Germinal center (tissue), 1 donor: ENCODE measurements around the gene TPTE2.
A peak's percentile ranks its signal among the peaks of the same experiment; 100 is the strongest.
"Not testable (repeated sequence)": the region's sequence is repeated elsewhere in the genome, so short reads cannot be mapped to it uniquely, and the experiment has no call there.

ENCODE experiments used
- DNase-seq: peaks from one replicate; pipeline ENCODE4 v3.0.0; 2012; ENCODE audit warnings: mixed read lengths, low spot score

Gene TPTE2

GRCh38 chr13:19567820-19568534, 6.6 kb upstream of the TPTE2 start:
- peak; percentile 18 for DNase-seq

- DNase-seq, result no peak
Observed at GRCh38 chr13:19561585-19561984, 253 bp upstream of the TPTE2 start.

- DNase-seq, result not testable (repeated sequence)
Observed at GRCh38 chr13:19560672-19561071, 660 bp downstream of the TPTE2 start.

- not testable (repeated sequence) for DNase-seq
Observed at GRCh38 chr13:19559739-19560138, 1.6 kb downstream of the TPTE2 start.

GRCh38 chr13:19557287-19557686, 4.0 kb downstream of the TPTE2 start:
- DNase-seq, result not testable (repeated sequence)

GRCh38 chr13:19549245-19549644, 12.1 kb downstream of the TPTE2 start:
- not testable (repeated sequence) for DNase-seq

- DNase-seq, result not testable (repeated sequence)
Observed at GRCh38 chr13:19525634-19526033, 35.7 kb downstream of the TPTE2 start.

GRCh38 chr13:19519049-19519448, 42.3 kb downstream of the TPTE2 start:
- no peak for DNase-seq

GRCh38 chr13:19507623-19508022, 53.7 kb downstream of the TPTE2 start:
- not testable (repeated sequence) for DNase-seq

GRCh38 chr13:19460126-19460525, 101.2 kb downstream of the TPTE2 start:
- DNase-seq, result not testable (repeated sequence)

- DNase-seq, result not testable (repeated sequence)
Observed at GRCh38 chr13:19439056-19439686, 122.2 kb downstream of the TPTE2 start.

- DNase-seq, result not testable (repeated sequence)
Observed at GRCh38 chr13:19437780-19438179, 123.6 kb downstream of the TPTE2 start.

GRCh38 chr13:19422236-19422635, 139.1 kb downstream of the TPTE2 start:
- not testable (repeated sequence) for DNase-seq

- DNase-seq, result not testable (repeated sequence)
Observed at GRCh38 chr13:19412494-19412893, 148.8 kb downstream of the TPTE2 start.

GRCh38 chr13:19382746-19383511, 178.4 kb downstream of the TPTE2 start:
- not testable (repeated sequence) for DNase-seq

GRCh38 chr13:19382111-19382510, 179.2 kb downstream of the TPTE2 start:
- DNase-seq, result no peak
